ENCODE measurements around the gene LDLRAD4.

Gene LDLRAD4

GRCh38 chr18:13643261-13643751 lies 424.7 kb downstream of the LDLRAD4 start:
- TF ChIP-seq CTCF (IDR thresholded peaks at IDR 0.05; ENCODE audit: borderline replicate concordance, control extremely low read depth, extremely low read depth, insufficient read depth, missing control alignments), result no peak
- in situ Hi-C loops (cut with MboI; ENCODE audit: low sequenced_read_pairs, unreplicated experiment), result loop anchor here (25.0 kb wide), 1 partner anchor 431 kb away; the partner anchor contains the start of gene LDLRAD4
- no peak for DNase-seq (ENCODE audit: low spot score)

- TF ChIP-seq CTCF (IDR thresholded peaks at IDR 0.05; ENCODE audit: borderline replicate concordance, control extremely low read depth, extremely low read depth, insufficient read depth, missing control alignments), result no peak
- DNase-seq (ENCODE audit: low spot score), result no peak
- in situ Hi-C loops (cut with MboI; ENCODE audit: low sequenced_read_pairs, unreplicated experiment), result loop anchor here (25.0 kb wide), 1 partner anchor 433 kb away; the partner anchor contains the start of gene LDLRAD4
Observed at GRCh38 chr18:13645093-13645492, 426.5 kb downstream of the LDLRAD4 start.

- in situ Hi-C loops (cut with MboI; ENCODE audit: low sequenced_read_pairs, unreplicated experiment), result loop anchor here (25.0 kb wide), 1 partner anchor 434 kb away; the partner anchor contains the start of gene LDLRAD4
- TF ChIP-seq CTCF (IDR thresholded peaks at IDR 0.05; ENCODE audit: borderline replicate concordance, control extremely low read depth, extremely low read depth, insufficient read depth, missing control alignments), result no peak
- DNase-seq (ENCODE audit: low spot score), result no peak
Observed at GRCh38 chr18:13646633-13647032, 428.1 kb downstream of the LDLRAD4 start.

- no peak for DNase-seq (ENCODE audit: low spot score)
- in situ Hi-C loops (cut with MboI; ENCODE audit: low sequenced_read_pairs, unreplicated experiment), result loop anchor here (25.0 kb wide), 1 partner anchor 435 kb away; the partner anchor contains the start of gene LDLRAD4
- TF ChIP-seq CTCF (IDR thresholded peaks at IDR 0.05; ENCODE audit: borderline replicate concordance, control extremely low read depth, extremely low read depth, insufficient read depth, missing control alignments), result no peak
Observed at GRCh38 chr18:13647761-13648160, 429.2 kb downstream of the LDLRAD4 start.

GRCh38 chr18:13649397-13650390 lies 431.1 kb downstream of the LDLRAD4 start:
- TF ChIP-seq CTCF (IDR thresholded peaks at IDR 0.05; ENCODE audit: borderline replicate concordance, control extremely low read depth, extremely low read depth, insufficient read depth, missing control alignments), result no peak
- in situ Hi-C loops (cut with MboI; ENCODE audit: low sequenced_read_pairs, unreplicated experiment), result loop anchor here (25.0 kb wide), 1 partner anchor 437 kb away; the partner anchor contains the start of gene LDLRAD4
- no peak for DNase-seq (ENCODE audit: low spot score)

GRCh38 chr18:13653746-13654433 lies 435.3 kb downstream of the LDLRAD4 start:
- TF ChIP-seq CTCF (IDR thresholded peaks at IDR 0.05; ENCODE audit: borderline replicate concordance, control extremely low read depth, extremely low read depth, insufficient read depth, missing control alignments), result no peak
- no peak for DNase-seq (ENCODE audit: low spot score)
- in situ Hi-C loops (cut with MboI; ENCODE audit: low sequenced_read_pairs, unreplicated experiment), result no loop called here

All from GM13976 (cell line).